IPS DF 4.7 (cell line): Measurements from ENCODE around the gene TOMT.
"Not testable (repeated sequence)": the region's sequence is repeated elsewhere in the genome, so short reads cannot be mapped to it uniquely, and the experiment has no call there.

Experiments used
- DNase-seq: peaks from one replicate; pipeline ENCODE4 v3.0.0-alpha.2; 2013; ENCODE audit warnings: low spot score; ENCODE audit errors: extremely low read depth

The TOMT gene

GRCh38 chr11:72123117-72123653 lies 17.5 kb downstream of the TOMT start:
- no peak for DNase-seq

GRCh38 chr11:72124046-72124445 lies 18.3 kb downstream of the TOMT start:
- DNase-seq = no peak

- DNase-seq = no peak
These were observed 20.2 kb downstream of the TOMT start for GRCh38 chr11:72125956-72126355.

- DNase-seq = no peak
These were observed 22.2 kb downstream of the TOMT start for GRCh38 chr11:72127923-72128322.

GRCh38 chr11:72129381-72129780 lies 23.7 kb downstream of the TOMT start:
- no peak for DNase-seq

GRCh38 chr11:72132646-72133045 lies 26.9 kb downstream of the TOMT start:
- no peak for DNase-seq

GRCh38 chr11:72135473-72135872 lies 29.7 kb downstream of the TOMT start, which contains the start of gene FOLR3:
FOLR3 (plus strand) TSS chr11:72135725; CDS start chr11:72135953, 228 bp downstream.
- DNase-seq = not testable (repeated sequence)

- no peak for DNase-seq
These were observed 30.4 kb downstream of the TOMT start for GRCh38 chr11:72135891-72136683.

- DNase-seq = no peak
These were observed 31.0 kb downstream of the TOMT start for GRCh38 chr11:72136684-72137262.

- no peak for DNase-seq
These were observed 33.2 kb downstream of the TOMT start for GRCh38 chr11:72138821-72139390.

- no peak for DNase-seq
These were observed 33.8 kb downstream of the TOMT start for GRCh38 chr11:72139500-72139899.

- DNase-seq = no peak
These were observed 34.9 kb downstream of the TOMT start for GRCh38 chr11:72140661-72141060.

GRCh38 chr11:72141066-72141465 lies 35.3 kb downstream of the TOMT start:
- DNase-seq = no peak

- DNase-seq = not testable (repeated sequence)
These were observed 36.4 kb downstream of the TOMT start for GRCh38 chr11:72142086-72142485.

GRCh38 chr11:72142543-72142942 lies 36.8 kb downstream of the TOMT start:
- DNase-seq = not testable (repeated sequence)

GRCh38 chr11:72144807-72145565 lies 39.3 kb downstream of the TOMT start:
- no peak for DNase-seq

- DNase-seq = no peak
These were observed 40.9 kb downstream of the TOMT start for GRCh38 chr11:72146625-72147024.

- DNase-seq = no peak
These were observed 45.2 kb downstream of the TOMT start for GRCh38 chr11:72150882-72151281.

GRCh38 chr11:72153874-72154273 lies 48.1 kb downstream of the TOMT start:
- DNase-seq = not testable (repeated sequence)

- DNase-seq = no peak
These were observed 49.1 kb downstream of the TOMT start for GRCh38 chr11:72154816-72155215.

- DNase-seq = no peak
These were observed 50.0 kb downstream of the TOMT start for GRCh38 chr11:72155751-72156150.

GRCh38 chr11:72157131-72157530 lies 51.4 kb downstream of the TOMT start:
- DNase-seq = no peak
